WTC11 (cell line): ENCODE results near the gene FER.

ENCODE experiments used
- ATF2 ChIP-seq: sonication (generic); formaldehyde crosslinking; IDR thresholded peaks from 2 replicates; pipeline ENCODE4 v1.8.1; 2022; ENCODE audit warnings: low read depth, missing genetic modification reagents, borderline replicate concordance
- CBFB ChIP-seq: sonication (generic); formaldehyde crosslinking; IDR thresholded peaks from 2 replicates; pipeline ENCODE4 v1.8.1; 2022; ENCODE audit warnings: mild to moderate bottlenecking, low read depth, missing genetic modification reagents
- CTCF ChIP-seq: fragments of 200-600 bp; IDR thresholded peaks from 2 replicates; pipeline ENCODE4 v1.8.0; 2022; ENCODE audit warnings: antibody characterized with exemption
- FOXP1 ChIP-seq: sonication (generic); formaldehyde crosslinking; IDR thresholded peaks from 2 replicates; pipeline ENCODE4 v1.8.0; 2022; ENCODE audit warnings: missing genetic modification reagents, mild to moderate bottlenecking, moderate library complexity, borderline replicate concordance
- MAX ChIP-seq: sonication (generic); formaldehyde crosslinking; IDR thresholded peaks from 2 replicates; pipeline ENCODE4 v1.8.0; 2022; ENCODE audit warnings: mild to moderate bottlenecking, missing genetic modification reagents
- NFYB ChIP-seq: sonication (generic); formaldehyde crosslinking; conservative IDR thresholded peaks from 2 replicates; pipeline ENCODE4 v1.8.0; 2022; ENCODE audit warnings: low read depth, missing genetic modification reagents
- SP1 ChIP-seq: sonication (generic); formaldehyde crosslinking; conservative IDR thresholded peaks from 2 replicates; pipeline ENCODE4 v1.8.1; 2022; ENCODE audit warnings: missing genetic modification reagents
- TEAD4 ChIP-seq: sonication (generic); formaldehyde crosslinking; IDR thresholded peaks from 2 replicates; pipeline ENCODE4 v1.8.0; 2022; ENCODE audit warnings: mild to moderate bottlenecking, missing genetic modification reagents
- USF2 ChIP-seq: sonication (generic); formaldehyde crosslinking; IDR thresholded peaks from 2 replicates; pipeline ENCODE4 v1.8.1; 2023; ENCODE audit warnings: mild to moderate bottlenecking, missing genetic modification reagents, moderate library complexity

GRCh38 chr5:109045710-109046109 lies 298.0 kb downstream of the FER start:
- TF ChIP-seq CTCF (no peak), ATF2 (no peak), CBFB (CRISPR knock-in tag) (no peak), MAX (no peak), SP1 (no peak), NFYB (CRISPR knock-in tag) (no peak), USF2 (CRISPR knock-in tag) (no peak), TEAD4 (no peak), FOXP1 (no peak)
